ENCODE measurements around the gene CNTN4. TPM values are rescaled to one million over a fixed set of nuclear protein-coding genes. Genes with fewer than 3 reads are reported as not detected.

CNTN4 gene
- polyA plus RNA-seq, 1 donor (not counting 4 experiments of a cell fraction or from before 2014, with no cell fraction given) = not detected

DNA sequence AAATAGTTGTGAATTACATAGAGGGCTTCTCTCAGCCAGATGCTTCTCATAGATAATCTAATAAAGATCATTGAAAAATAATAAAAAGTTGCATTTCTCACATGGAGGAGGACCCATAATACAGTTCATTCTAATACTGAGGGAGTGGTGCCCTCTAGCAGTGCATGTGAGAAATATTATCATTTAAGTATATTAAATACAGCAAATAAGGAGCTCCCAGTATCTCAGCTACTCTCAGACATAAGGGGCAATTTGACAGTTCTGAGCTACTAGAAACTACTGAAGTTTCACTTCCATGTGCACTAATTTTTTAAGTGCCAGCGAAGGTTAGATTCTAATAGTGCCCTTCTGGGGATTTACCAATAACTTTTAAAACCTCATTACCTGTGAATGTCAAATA lies 823.2 kb downstream of the CNTN4 start:
- DNase-seq (ENCODE audit: low read depth, low spot score) = no peak
- no peak for TF ChIP-seq EZH2 (IDR thresholded peaks at IDR 0.05; ENCODE audit: low read length)
- TF ChIP-seq, protein P1, sequence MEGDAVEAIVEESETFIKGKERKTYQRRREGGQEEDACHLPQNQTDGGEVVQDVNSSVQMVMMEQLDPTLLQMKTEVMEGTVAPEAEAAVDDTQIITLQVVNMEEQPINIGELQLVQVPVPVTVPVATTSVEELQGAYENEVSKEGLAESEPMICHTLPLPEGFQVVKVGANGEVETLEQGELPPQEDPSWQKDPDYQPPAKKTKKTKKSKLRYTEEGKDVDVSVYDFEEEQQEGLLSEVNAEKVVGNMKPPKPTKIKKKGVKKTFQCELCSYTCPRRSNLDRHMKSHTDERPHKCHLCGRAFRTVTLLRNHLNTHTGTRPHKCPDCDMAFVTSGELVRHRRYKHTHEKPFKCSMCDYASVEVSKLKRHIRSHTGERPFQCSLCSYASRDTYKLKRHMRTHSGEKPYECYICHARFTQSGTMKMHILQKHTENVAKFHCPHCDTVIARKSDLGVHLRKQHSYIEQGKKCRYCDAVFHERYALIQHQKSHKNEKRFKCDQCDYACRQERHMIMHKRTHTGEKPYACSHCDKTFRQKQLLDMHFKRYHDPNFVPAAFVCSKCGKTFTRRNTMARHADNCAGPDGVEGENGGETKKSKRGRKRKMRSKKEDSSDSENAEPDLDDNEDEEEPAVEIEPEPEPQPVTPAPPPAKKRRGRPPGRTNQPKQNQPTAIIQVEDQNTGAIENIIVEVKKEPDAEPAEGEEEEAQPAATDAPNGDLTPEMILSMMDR (optimal IDR thresholded peaks at IDR 0.05 in 1 of 3, IDR thresholded peaks at IDR 0.05 in 1 of 3, conservative IDR thresholded peaks at IDR 0.05 in 1 of 3; ENCODE audit: extremely low read depth in 1 of 3, insufficient read depth in 2 of 3, low read length in 3 of 3) = no peak
- Histone ChIP-seq H3K4me1 (ENCODE audit: control insufficient read depth, extremely low read depth, insufficient read depth, low read length) (no peaks in the 10 kb centered on the region), H3K4me3 (ENCODE audit: control insufficient read depth in 2 of 3, extremely low read depth in 1 of 3, insufficient read depth in 2 of 3, low read depth in 1 of 3, low read length in 3 of 3) (no peak overlapping the region), H3K36me3 (ENCODE audit: control insufficient read depth in 2 of 2, extremely low read depth in 1 of 2, insufficient read depth in 2 of 2, low read length in 2 of 2) (no peaks in the 10 kb centered on the region), H3K9me1 (ENCODE audit: control insufficient read depth, extremely low read depth, insufficient read depth, low read length) (no peaks in the 10 kb centered on the region), H3K79me2 (ENCODE audit: control insufficient read depth, insufficient read depth, low read length) (no peaks in the 10 kb centered on the region), H3K27ac (ENCODE audit: control insufficient read depth, insufficient read depth, low read length) (no peak overlapping the region), H3K9me3 (ENCODE audit: control insufficient read depth, low read depth, low read length) (no peaks in the 10 kb centered on the region), H3K9ac (ENCODE audit: control insufficient read depth, extremely low read depth, insufficient read depth, low read length) (no peak overlapping the region), H2AFZ (ENCODE audit: control insufficient read depth, low read length) (no peak overlapping the region), H3K27me3 (ENCODE audit: control insufficient read depth, extremely low read depth, insufficient read depth, low read length) (no peaks in the 10 kb centered on the region), H4K20me1 (ENCODE audit: control insufficient read depth, extremely low read depth, insufficient read depth, low read length) (no peaks in the 10 kb centered on the region), H3K4me2 (ENCODE audit: control insufficient read depth, extremely low read depth, insufficient read depth, low read depth, low read length) (no peak overlapping the region)
- dilution Hi-C loops (cut with MboI; ENCODE audit: extremely low pct_ligation_motif_present, low sequenced_read_pairs) = no loop called here
- FAIRE-seq = no peak

DNA sequence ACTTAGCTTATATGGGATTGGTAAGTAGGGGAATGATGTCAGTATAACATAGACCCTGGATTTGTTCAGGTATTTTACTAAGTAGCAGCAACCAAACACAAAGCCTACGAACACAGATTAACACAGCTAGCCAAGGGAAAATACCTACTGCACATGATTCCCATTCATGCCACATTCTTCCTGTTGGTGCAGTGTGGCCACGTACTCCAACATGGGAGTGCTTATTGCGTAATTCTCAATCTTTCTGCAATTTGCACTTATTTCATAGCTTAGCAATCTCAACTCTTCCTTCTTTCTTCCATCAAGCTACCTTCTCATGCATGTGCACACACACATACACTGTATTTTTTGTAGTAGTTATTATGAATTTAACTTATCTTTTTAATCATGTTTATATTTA lies 824.7 kb downstream of the CNTN4 start:
- H3K9me3 ChIP-seq (ENCODE audit: control insufficient read depth, low read depth, low read length) = no peaks in the 10 kb centered on the region
- dilution Hi-C loops (cut with MboI; ENCODE audit: extremely low pct_ligation_motif_present, low sequenced_read_pairs) = no loop called here
- no peak overlapping the region for H3K4me2 ChIP-seq (ENCODE audit: control insufficient read depth, extremely low read depth, insufficient read depth, low read depth, low read length)
- no peaks in the 10 kb centered on the region for H3K79me2 ChIP-seq (ENCODE audit: control insufficient read depth, insufficient read depth, low read length)
- no peak overlapping the region for H3K27ac ChIP-seq (ENCODE audit: control insufficient read depth, insufficient read depth, low read length)
- DNase-seq (ENCODE audit: low read depth, low spot score) = no peak
- no peaks in the 10 kb centered on the region for H4K20me1 ChIP-seq (ENCODE audit: control insufficient read depth, extremely low read depth, insufficient read depth, low read length)
- no peak overlapping the region for H2AFZ ChIP-seq (ENCODE audit: control insufficient read depth, low read length)
- no peaks in the 10 kb centered on the region for H3K27me3 ChIP-seq (ENCODE audit: control insufficient read depth, extremely low read depth, insufficient read depth, low read length)
- no peaks in the 10 kb centered on the region for H3K4me1 ChIP-seq (ENCODE audit: control insufficient read depth, extremely low read depth, insufficient read depth, low read length)
- H3K4me3 ChIP-seq (ENCODE audit: control insufficient read depth in 2 of 3, extremely low read depth in 1 of 3, insufficient read depth in 2 of 3, low read depth in 1 of 3, low read length in 3 of 3) = no peak overlapping the region
- FAIRE-seq = no peak
- no peaks in the 10 kb centered on the region for H3K9me1 ChIP-seq (ENCODE audit: control insufficient read depth, extremely low read depth, insufficient read depth, low read length)
- H3K9ac ChIP-seq (ENCODE audit: control insufficient read depth, extremely low read depth, insufficient read depth, low read length) = no peak overlapping the region
- H3K36me3 ChIP-seq (ENCODE audit: control insufficient read depth in 2 of 2, extremely low read depth in 1 of 2, insufficient read depth in 2 of 2, low read length in 2 of 2) = no peaks in the 10 kb centered on the region
- TF ChIP-seq, protein P1 (optimal IDR thresholded peaks at IDR 0.05 in 1 of 3, IDR thresholded peaks at IDR 0.05 in 1 of 3, conservative IDR thresholded peaks at IDR 0.05 in 1 of 3; ENCODE audit: extremely low read depth in 1 of 3, insufficient read depth in 2 of 3, low read length in 3 of 3) = no peak
- no peak for TF ChIP-seq EZH2 (IDR thresholded peaks at IDR 0.05; ENCODE audit: low read length)

Measured in keratinocyte (primary cell).